ENCODE results near the gene PTPRT.
A peak's percentile ranks its signal among the peaks of the same experiment; 100 is the strongest.

Gene PTPRT

GRCh38 chr20:43187476-43188233 is 2.1 kb downstream of the PTPRT start:
- H3K9me3 ChIP-seq: no peaks in the 10 kb centered on the region
- peak; percentile 61 to 75 for DNase-seq
- TF ChIP-seq CTCF (IDR thresholded peaks at IDR 0.05): peak; percentile 74 to 93
- no peak overlapping the region for H3K4me3 ChIP-seq
- intact Hi-C loops (cut with DNase I; ENCODE audit: low total_unique reads): no loop called here
- H3K36me3 ChIP-seq: no peaks in the 10 kb centered on the region
- peaks cover 0 to 66% of the 10 kb centered on the region in 2 donors for H3K27me3 ChIP-seq
- peaks cover 0 to 24% (median 18%) of the 10 kb centered on the region in 4 donors for H3K4me1 ChIP-seq
- H3K27ac ChIP-seq: no peak overlapping the region

- intact Hi-C loops (cut with DNase I; ENCODE audit: low total_unique reads): no loop called here
- no peaks in the 10 kb centered on the region for H3K9me3 ChIP-seq
Measured at GRCh38 chr20:43186312-43186711, 3.4 kb downstream of the PTPRT start.

GRCh38 chr20:43185901-43186300 is 3.8 kb downstream of the PTPRT start:
- no peak for TF ChIP-seq CTCF (IDR thresholded peaks at IDR 0.05)
- Histone ChIP-seq H3K9me3 (no peaks in the 10 kb centered on the region), H3K4me1 (peaks cover 0 to 24% (median 18%) of the 10 kb centered on the region in 4 donors), H3K27me3 (peaks cover 0 to 49% of the 10 kb centered on the region in 2 donors), H3K4me3 (no peak overlapping the region), H3K27ac (no peak overlapping the region), H3K36me3 (no peaks in the 10 kb centered on the region)
- no peak for DNase-seq
- intact Hi-C loops (cut with DNase I; ENCODE audit: low total_unique reads): no loop called here

More at GRCh38 chr20:43186312-43186711, 3.4 kb downstream of the PTPRT start:
- Histone ChIP-seq H3K27ac (no peak overlapping the region), H3K4me1 (peaks cover 0 to 24% (median 18%) of the 10 kb centered on the region in 4 donors), H3K27me3 (peaks cover 0 to 53% of the 10 kb centered on the region in 2 donors), H3K36me3 (no peaks in the 10 kb centered on the region), H3K4me3 (no peak overlapping the region)
- no peak for DNase-seq
- no peak for TF ChIP-seq CTCF (IDR thresholded peaks at IDR 0.05)

DNA sequence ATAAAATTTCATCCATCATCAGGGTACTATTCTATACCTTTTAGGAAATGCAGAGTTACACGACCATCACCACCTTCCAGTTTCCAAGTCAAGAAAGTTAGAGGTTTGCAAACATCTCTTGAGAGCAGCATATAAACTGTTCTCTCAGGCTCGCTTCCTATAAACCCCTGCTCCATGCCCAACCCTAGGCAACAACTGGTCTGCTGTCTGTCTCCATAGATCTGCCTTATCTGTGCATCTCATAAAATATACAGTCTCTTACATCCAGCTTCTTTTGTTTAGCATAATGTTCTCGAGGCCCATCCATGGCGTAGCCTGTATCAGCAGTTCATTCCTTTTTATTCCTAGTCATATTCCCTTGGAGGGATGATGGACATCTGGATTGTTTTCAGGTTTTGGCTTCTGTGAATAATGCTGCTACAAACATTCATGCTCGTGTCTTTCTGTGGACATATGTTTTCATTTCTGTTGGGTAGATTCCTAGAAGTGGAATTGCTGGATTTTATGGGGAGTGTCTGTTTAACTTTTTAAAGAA is 6.1 kb downstream of the PTPRT start:
- no peak for DNase-seq
- Histone ChIP-seq H3K9me3 (no peaks in the 10 kb centered on the region), H3K27ac (no peak overlapping the region), H3K4me3 (no peak overlapping the region), H3K36me3 (no peaks in the 10 kb centered on the region), H3K27me3 (peaks cover 0 to 29% of the 10 kb centered on the region in 2 donors), H3K4me1 (peaks cover 0 to 8% (median 7%) of the 10 kb centered on the region in 4 donors)
- TF ChIP-seq CTCF (IDR thresholded peaks at IDR 0.05): no peak
- intact Hi-C loops (cut with DNase I; ENCODE audit: low total_unique reads): no loop called here

- Histone ChIP-seq H3K27me3 (no peaks in the 10 kb centered on the region), H3K9me3 (no peaks in the 10 kb centered on the region), H3K4me3 (no peak overlapping the region), H3K4me1 (no peaks in the 10 kb centered on the region), H3K27ac (no peak overlapping the region), H3K36me3 (no peaks in the 10 kb centered on the region)
- TF ChIP-seq CTCF (IDR thresholded peaks at IDR 0.05): no peak
- DNase-seq: no peak
- intact Hi-C loops (cut with DNase I; ENCODE audit: low total_unique reads): no loop called here
Measured at GRCh38 chr20:43178080-43178479, 11.6 kb downstream of the PTPRT start.
